HG03342 (cell line): ENCODE measurements around the gene CCDC158.
"Not testable (repeated sequence)": the region's sequence is repeated elsewhere in the genome, so short reads cannot be mapped to it uniquely, and the experiment has no call there.

Experiments used
- ATAC-seq: cut with Tn5 transposase; IDR thresholded peaks from one replicate; pipeline ENCODE4 v1.9.1; 2021; ENCODE audit warnings: mild to moderate bottlenecking, moderate library complexity; ENCODE audit not compliant: unreplicated experiment

Gene CCDC158

GRCh38 chr4:76420762-76421581 lies at the start of gene CCDC158:
Gene CCDC158, minus strand, starts transcription at chr4:76421141. Its CDS starts 17,934 bp downstream, at chr4:76403207.
- no peak for ATAC-seq

- no peak for ATAC-seq
These were observed 49.6 kb upstream of the CCDC158 start for GRCh38 chr4:76470532-76470931.

GRCh38 chr4:76470064-76470463 lies 49.1 kb upstream of the CCDC158 start:
- ATAC-seq, result no peak

GRCh38 chr4:76463568-76463967 lies 42.6 kb upstream of the CCDC158 start:
- no peak for ATAC-seq

- no peak for ATAC-seq
These were observed 38.4 kb upstream of the CCDC158 start for GRCh38 chr4:76459291-76459723.

GRCh38 chr4:76458825-76459224 lies 37.9 kb upstream of the CCDC158 start:
- no peak for ATAC-seq

- ATAC-seq, result no peak
These were observed 37.4 kb upstream of the CCDC158 start for GRCh38 chr4:76458297-76458696.

- ATAC-seq, result no peak
These were observed 36.9 kb upstream of the CCDC158 start for GRCh38 chr4:76457885-76458284.

GRCh38 chr4:76454073-76454472 lies 33.1 kb upstream of the CCDC158 start:
- ATAC-seq, result not testable (repeated sequence)

- ATAC-seq, result no peak
These were observed 32.3 kb upstream of the CCDC158 start for GRCh38 chr4:76453232-76453631.

- no peak for ATAC-seq
These were observed 28.9 kb upstream of the CCDC158 start for GRCh38 chr4:76449833-76450232.

- no peak for ATAC-seq
These were observed 28.4 kb upstream of the CCDC158 start for GRCh38 chr4:76449362-76449767.

GRCh38 chr4:76448211-76448610 lies 27.3 kb upstream of the CCDC158 start:
- no peak for ATAC-seq

GRCh38 chr4:76447393-76447851 lies 26.5 kb upstream of the CCDC158 start:
- ATAC-seq, result no peak

- no peak for ATAC-seq
These were observed 25.0 kb upstream of the CCDC158 start for GRCh38 chr4:76445911-76446310.

GRCh38 chr4:76443376-76443775 lies 22.4 kb upstream of the CCDC158 start:
- ATAC-seq, result no peak

GRCh38 chr4:76442807-76443206 lies 21.9 kb upstream of the CCDC158 start:
- ATAC-seq, result no peak

GRCh38 chr4:76441881-76442280 lies 20.9 kb upstream of the CCDC158 start:
- no peak for ATAC-seq

- ATAC-seq, result no peak
These were observed 18.6 kb upstream of the CCDC158 start for GRCh38 chr4:76439491-76439890.

GRCh38 chr4:76435528-76436319 lies 14.8 kb upstream of the CCDC158 start:
- ATAC-seq, result no peak

GRCh38 chr4:76434901-76435527 lies 14.1 kb upstream of the CCDC158 start, which contains the start of gene SHROOM3:
Gene SHROOM3, plus strand, starts transcription at chr4:76435229. Its CDS starts 824 bp downstream, at chr4:76436053.
- ATAC-seq, result no peak
